GM19467 (cell line): Measurements from ENCODE around the gene SLC39A7.

ENCODE experiments used
- ATAC-seq: cut with Tn5 transposase; IDR thresholded peaks from one replicate; pipeline ENCODE4 v1.9.1; 2021; ENCODE audit warnings: mild to moderate bottlenecking, moderate library complexity; ENCODE audit not compliant: unreplicated experiment

The SLC39A7 gene

GRCh38 chr6:33200219-33201146 lies at the start of gene SLC39A7, which contains the start of gene RXRB:
TSS of gene SLC39A7 (plus strand) at chr6:33200867. CDS start at chr6:33201246, 379 bp downstream.
TSS of gene RXRB (minus strand) at chr6:33200665. CDS start at chr6:33200476, 189 bp downstream.
- peak; percentile 45 for ATAC-seq

- ATAC-seq = no peak
These were observed 49.6 kb upstream of the SLC39A7 start for GRCh38 chr6:33151050-33151449.

GRCh38 chr6:33154349-33154748 lies 46.3 kb upstream of the SLC39A7 start:
- no peak for ATAC-seq

GRCh38 chr6:33156561-33156960 lies 44.1 kb upstream of the SLC39A7 start:
- no peak for ATAC-seq

GRCh38 chr6:33156964-33157363 lies 43.7 kb upstream of the SLC39A7 start:
- ATAC-seq = no peak

- no peak for ATAC-seq
These were observed 40.6 kb upstream of the SLC39A7 start for GRCh38 chr6:33160096-33160495.

- ATAC-seq = no peak
These were observed 39.8 kb upstream of the SLC39A7 start for GRCh38 chr6:33160728-33161344.

GRCh38 chr6:33161354-33162331 lies 39.0 kb upstream of the SLC39A7 start:
- peak; percentile 60 for ATAC-seq

- ATAC-seq = no peak
These were observed 37.1 kb upstream of the SLC39A7 start for GRCh38 chr6:33163540-33163939.

GRCh38 chr6:33164176-33164575 lies 36.5 kb upstream of the SLC39A7 start:
- no peak for ATAC-seq

- no peak for ATAC-seq
These were observed 35.8 kb upstream of the SLC39A7 start for GRCh38 chr6:33164665-33165373.

- ATAC-seq = no peak
These were observed 34.9 kb upstream of the SLC39A7 start for GRCh38 chr6:33165581-33166258.

- ATAC-seq = no peak
These were observed 34.3 kb upstream of the SLC39A7 start for GRCh38 chr6:33166363-33166762.

GRCh38 chr6:33166811-33167210 lies 33.9 kb upstream of the SLC39A7 start:
- no peak for ATAC-seq

GRCh38 chr6:33167374-33168283 lies 33.0 kb upstream of the SLC39A7 start:
- ATAC-seq = no peak

- no peak for ATAC-seq
These were observed 32.4 kb upstream of the SLC39A7 start for GRCh38 chr6:33168284-33168601.

- ATAC-seq = no peak
These were observed 32.0 kb upstream of the SLC39A7 start for GRCh38 chr6:33168639-33169038.

- no peak for ATAC-seq
These were observed 31.1 kb upstream of the SLC39A7 start for GRCh38 chr6:33169291-33170175.
